GM19372 (cell line): ENCODE data around the gene ARMH1.

Experiments
- ATAC-seq: cut with Tn5 transposase; IDR thresholded peaks from one replicate; pipeline ENCODE4 v1.9.1; 2021; ENCODE audit warnings: mild to moderate bottlenecking, low read depth, moderate library complexity; ENCODE audit not compliant: unreplicated experiment

The ARMH1 gene

DNA sequence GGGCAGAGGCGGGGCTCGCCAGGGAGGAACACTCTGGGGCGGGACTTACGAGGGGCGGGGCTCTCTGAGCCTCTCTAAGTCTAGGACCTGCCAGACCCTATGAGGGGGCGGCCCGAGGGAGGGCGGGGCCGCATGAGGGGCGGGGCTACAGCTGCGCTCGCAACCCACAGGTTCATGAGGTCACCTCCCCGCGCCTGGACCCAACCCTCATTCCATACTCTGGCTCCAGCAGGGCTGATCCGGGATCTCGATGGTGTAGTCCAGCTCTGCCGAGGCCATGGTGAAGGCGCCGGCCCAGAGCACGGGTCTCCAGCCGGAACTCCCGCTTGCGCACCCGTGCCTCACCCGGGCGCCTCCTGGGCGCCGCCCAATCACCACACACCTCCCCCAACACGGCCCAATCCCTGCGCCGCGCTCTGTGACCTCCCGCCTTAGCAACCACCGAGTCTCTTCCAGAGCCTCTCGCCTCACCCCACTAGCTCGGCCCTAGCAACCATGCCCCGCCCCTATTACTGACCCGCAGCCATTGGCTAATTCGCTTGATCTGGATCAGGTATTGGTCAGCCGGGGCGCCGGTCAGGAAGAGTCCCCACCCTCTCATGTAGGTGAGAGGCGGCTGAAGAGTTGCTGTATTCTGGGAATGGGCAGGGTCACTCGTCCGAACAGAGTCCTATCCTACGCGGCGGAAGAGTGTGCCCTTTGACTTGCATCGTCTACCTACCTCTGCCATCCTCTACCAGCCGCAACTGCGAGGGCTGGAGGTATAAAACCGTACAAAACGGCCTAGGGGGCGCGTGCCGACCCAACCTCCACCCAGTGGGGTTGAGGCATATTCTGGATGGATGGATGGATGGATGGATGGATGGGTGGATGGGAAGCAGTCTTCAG is at the start of gene ARMH1, which contains the start of gene TMEM53:
ARMH1 (plus strand) TSS at position 602 of the 888 bp plus-strand sequence. CDS start 14,984 bp downstream, outside the sequence.
TMEM53 (minus strand) TSS at position 369 of the 888 bp plus-strand sequence; CDS start at position 279, 90 bp downstream.
- ATAC-seq = peak; percentile 89

DNA sequence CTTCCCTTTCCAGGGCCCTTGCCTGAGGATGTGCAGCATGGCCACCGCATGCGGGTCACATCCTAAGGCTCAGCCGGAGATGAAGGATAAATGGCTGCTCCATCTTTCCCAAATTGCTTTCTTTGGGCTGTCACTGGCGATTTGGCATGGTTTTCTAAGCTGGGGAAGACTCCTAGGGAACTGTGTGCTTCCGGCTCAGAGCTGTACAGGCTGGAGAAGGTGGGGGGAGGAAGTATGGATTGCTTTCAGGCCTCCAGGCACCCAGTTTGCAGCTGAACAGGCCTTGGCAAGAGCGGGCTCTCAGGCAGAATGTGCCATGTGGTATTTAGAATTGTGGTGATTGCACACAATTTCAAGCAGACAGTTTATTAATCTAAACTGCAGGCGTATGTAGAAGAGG is 49.2 kb upstream of the ARMH1 start:
- ATAC-seq = no peak

DNA sequence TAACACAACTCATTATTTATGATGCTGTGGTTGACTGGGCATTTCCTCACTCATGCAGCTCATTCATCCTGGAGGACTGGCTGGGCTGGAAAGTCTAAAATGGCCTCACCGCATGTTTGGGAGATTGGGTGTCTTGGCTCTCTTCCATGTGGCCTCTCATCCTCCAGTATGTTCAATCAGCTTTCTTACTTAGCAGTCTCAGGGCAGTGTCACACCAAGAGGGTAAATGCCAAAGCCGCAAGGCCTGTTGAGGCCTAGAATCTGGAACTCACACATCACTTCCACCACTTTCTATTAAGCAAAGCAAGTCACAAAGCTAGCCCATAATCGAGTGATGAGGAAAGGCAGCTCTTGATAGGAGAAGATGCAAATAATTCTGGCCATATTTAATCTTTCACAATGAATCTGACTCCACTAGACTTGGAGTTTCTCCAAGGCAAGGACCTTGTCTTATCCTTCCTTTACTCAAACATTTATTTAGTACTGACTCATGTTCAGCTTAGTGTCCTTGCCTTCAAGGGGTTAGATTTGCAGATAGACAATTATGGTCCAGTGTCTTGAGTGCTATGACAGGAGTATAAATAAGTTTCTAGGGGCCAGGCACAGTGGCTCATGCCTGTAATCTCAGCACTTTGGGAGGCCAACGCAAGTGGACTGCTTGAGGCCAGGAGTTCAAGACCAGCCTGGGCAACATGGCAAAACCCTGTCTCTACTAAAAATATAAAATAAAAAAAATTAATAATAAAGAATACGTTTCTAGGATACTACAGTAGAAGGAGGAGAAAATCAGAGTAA is 45.4 kb upstream of the ARMH1 start:
- no peak for ATAC-seq

DNA sequence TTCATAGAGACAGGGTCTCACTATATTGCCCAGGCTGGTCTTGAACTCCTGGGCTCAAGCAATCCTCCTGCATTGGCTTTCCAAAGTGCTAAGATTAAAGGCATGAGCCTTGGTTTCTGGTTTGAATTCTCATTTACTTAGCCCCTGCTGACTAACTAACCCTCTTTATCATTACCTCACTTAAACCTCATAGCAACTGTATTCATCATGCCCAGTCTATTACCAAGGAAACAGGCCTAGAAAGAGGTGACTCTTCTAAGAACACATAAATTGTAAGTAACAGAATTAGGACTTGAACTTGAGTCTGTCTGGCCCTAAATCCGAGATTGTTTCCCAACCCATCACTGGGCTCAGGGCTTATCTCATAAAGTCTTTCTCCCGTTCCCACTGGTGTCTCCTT is 44.4 kb upstream of the ARMH1 start:
- no peak for ATAC-seq

DNA sequence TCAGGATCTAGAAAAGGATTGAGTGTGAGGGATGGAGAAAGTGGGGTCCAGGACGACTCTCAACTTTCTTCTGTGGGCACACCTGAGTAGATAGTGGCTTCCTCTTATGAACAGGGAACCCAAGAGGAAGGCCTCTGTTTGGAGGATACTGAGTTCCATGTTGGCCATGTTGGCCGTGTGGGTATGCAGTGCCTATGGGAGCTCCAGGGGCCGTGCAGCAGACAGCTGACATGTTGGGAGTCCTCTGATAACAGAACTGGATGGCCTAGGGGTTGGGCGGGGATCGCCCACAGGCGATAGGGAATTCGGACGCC is 43.2 kb upstream of the ARMH1 start:
- peak; percentile 13 for ATAC-seq

DNA sequence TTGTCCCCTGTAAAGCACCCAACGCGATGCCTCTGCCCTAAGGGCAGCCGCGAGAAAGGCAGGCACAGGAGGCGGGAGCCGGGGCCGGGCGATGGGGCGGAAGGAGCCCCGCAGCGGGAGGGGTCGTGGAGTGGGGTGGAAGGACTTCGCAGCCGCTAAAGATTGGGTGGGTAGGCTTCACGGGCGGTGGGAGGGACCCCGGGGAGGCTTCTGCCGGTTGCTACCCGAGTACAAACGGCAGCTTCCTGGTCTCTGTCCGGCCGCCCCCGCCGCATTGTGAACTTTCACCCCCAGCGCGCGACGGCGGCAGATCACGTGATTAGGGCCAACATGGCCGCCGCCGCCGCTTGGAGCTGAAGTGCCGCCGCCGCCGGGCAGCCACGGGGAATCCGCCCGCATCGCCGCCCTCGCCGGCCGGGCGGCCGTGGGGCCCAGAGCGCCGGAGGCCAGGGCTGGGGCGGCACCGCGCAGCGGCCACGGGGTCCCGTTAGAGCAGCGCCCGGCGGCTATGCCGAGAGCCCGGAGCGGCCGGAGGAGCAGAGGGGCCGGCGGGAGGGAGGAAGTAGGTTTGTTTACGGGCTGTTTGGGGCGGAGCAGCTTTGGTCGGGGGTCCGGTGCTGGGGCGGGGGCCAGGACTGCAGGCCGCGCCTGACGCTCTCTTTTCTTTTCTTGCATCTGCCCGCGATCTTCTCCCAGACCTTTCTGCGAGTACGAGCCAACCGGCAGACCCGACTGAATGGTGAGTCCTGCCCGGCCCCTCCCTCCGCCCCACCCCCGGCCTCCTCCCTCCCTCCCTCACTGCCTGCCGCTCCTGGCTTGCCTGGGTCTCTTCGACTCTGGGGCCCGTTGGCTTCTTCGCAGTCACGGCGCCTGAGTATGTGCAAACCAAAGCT is 42.6 kb upstream of the ARMH1 start:
- peak; percentile 69 for ATAC-seq

DNA sequence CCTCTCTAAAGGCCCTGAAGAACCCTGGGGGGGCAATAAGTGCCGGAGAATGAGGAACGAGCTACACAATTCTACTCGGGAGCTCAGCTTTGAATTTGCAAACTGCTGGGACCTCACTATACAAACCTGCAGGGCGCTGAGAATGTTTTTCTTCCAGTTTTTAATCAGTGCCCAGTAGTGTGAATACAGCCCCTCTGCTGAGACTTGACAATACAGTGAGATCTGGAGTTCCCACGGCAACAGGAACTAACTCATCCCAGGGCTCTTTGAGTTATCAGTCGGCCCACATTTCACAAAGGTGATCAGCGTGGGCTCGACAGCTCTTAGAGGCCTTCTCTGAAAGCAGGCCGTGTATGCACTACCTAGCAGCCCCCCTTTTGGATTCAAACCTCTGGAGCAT is 41.9 kb upstream of the ARMH1 start:
- ATAC-seq = no peak

DNA sequence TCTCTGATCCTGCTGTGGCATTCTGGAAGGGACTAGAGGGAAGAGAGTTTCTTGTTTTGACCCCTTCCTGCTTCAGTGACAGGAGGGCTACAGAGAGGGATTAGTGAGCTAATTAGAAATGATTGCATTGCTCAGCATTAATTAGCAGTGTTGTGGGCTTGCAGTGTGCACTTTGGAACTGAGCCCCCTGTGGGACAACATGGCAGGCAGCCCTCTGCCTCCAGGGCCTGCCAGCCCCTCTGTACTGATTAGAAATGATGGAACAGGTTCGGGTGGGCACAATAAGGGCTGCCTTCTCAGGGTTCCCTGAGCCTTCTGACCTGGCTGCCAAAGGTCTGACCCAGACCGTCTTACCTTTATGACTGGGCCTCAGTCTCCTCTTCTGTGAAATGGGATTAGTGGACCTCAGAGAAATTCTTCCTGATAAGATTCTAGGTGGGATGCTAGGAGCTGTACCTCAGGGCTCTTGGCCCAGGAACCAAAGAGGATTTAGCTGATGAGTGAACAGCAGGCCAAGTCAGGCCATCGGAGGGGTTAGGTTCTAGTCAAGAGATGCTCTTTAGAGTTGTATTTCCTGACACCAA is 39.8 kb upstream of the ARMH1 start:
- ATAC-seq = no peak

DNA sequence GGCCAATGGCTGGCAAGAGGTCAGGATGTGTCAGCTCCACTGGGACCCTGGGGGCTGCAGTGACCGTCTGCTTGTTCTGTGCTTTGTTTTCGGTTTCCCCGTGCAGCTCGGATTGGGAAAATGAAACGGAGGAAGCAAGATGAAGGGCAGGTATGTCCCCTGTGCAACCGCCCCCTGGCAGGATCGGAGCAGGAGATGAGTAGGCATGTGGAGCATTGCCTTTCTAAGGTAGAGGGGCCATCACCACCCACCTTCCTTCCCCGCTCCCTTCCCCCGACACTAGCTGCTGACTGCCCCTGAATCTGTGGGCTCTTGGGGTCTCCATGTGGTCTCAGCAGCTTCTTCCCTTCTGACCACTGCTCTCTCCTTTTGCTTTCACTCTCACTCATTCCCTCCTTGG is 39.1 kb upstream of the ARMH1 start:
- no peak for ATAC-seq

DNA sequence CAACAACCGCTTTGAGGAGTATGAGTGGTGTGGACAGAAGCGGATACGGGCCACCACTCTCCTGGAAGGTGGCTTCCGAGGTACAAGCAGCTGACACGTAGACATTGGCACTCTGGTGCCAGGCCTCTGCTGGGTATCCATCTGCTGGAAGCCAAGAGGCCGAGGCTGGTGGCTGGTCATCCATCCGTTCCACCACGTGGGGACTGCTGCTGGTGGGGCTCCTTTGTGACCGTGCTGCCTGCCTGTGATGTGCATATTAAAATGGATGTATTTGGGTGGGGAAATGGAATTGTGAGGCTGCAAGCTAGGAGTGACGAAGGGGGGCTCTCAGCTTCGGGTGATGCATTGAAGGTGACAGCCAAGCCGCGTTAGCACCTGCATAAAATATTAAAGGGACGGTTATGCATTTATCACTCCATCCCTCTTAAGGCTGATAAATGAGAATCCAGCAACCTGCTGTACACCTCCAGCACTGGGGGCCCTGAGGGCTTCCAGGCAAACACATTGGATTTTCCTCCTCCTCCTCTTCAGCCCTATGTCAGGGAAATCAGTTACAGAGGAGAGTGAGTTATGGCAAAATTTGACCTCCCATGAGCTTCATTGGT is 38.3 kb upstream of the ARMH1 start:
- no peak for ATAC-seq

DNA sequence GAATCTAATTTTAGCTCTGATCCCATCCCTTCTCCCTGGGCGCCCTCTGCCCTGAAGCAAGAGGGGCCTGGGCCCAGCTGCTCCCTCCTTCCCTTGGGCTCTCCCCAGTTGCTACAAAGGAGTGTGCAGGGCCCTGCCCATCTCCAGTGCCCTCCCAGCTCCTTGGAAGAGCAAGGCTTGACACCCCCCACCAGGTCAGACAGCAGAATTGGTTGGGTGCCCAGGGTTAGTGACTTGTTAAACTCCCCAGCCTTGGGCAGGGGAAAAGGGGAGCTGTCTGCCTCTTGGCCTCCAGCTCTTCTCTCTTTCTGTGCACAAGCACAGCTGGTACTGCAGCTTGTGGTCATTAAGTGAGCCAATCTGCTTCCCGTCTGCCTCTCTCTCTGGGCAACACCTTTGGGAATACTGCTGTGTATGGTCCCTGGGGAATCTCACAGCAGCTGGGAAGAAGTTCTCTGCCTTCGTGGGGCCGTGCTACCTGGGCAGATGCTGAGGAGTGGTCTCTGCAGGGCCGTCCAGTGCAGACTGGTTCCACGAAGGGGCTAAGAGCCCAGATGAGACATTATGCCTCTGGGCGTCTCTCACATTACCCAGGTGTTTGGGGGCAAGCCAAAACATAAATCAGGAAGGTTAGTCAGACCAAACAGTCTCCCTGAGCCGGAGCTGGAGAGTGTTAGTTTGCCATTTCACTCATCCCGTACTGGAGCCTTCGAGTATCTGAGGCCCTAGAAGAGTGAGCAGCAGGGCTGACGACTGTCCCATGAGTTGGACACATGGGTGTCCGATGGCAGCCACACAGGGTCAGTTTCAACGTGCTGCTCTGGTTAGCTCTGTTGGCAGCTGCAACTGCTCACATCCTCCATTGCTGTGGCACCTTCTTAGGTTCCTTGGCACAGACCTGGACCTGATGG is 37.6 kb upstream of the ARMH1 start:
- no peak for ATAC-seq

DNA sequence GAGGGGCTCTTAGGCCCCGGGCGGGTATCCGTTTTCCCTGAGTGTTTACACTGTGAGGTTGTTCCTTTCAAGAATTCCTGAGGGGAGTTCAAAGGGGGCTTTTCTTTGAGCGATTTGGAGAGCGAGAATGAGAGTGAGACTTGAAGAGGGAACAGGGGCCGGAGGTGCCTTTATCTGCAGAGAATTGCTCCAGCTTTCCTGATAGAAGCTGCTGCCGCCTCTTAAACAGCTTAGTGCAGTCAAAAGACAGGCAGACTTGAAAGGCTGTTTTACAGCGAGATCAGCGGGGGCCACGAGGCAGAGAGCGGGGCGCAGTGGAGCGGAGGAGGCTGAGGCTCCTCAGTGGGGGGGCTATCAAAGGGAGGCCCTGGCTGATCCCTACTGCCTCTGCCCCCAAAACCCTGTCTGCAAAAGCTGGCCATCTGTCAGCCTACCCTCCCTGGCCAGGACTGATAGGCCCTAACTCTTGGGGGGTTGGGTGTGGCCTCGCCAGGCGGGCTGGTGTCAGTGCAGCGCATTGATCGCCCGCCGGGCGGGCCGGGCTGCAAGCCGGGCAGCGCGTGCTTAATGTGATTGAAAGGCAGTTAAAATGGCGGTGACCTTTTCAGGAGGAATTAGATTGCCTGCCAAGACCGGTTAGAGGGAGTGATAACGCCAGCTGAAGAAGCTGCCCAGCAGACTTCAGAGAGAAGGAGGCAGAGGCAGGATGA is 36.7 kb upstream of the ARMH1 start:
- ATAC-seq = no peak

DNA sequence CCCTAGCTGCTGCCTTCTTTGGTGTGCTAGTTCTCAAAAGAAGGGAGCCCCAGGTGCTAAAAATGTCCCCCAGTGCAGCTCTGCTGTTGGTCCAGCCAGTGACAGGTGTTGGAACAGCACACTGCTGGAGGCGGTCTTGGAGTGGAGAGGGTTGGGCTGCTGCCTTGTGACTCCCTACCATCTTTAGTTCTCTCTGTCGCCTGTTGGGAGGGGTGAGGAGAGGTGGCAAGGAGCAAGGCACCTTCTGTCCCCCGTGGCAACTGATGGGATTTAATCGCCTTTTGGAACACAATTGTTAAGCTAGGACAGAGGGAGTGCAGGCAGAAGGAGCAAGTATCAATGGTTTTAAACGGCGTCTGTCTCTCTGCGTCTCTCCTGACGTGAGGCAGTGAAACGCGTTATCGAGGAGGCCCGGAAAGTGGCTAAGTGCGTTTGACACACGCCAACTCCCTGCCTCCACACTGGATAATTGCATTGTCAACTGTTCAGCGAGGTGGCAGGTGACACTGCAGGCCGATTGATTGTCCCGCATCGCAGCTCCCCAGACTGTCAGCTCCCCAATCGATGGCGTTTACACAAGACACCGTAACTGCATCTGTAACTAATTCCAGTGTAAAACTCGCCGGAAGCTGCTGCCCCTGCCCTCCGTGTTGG is 34.2 kb upstream of the ARMH1 start:
- no peak for ATAC-seq

DNA sequence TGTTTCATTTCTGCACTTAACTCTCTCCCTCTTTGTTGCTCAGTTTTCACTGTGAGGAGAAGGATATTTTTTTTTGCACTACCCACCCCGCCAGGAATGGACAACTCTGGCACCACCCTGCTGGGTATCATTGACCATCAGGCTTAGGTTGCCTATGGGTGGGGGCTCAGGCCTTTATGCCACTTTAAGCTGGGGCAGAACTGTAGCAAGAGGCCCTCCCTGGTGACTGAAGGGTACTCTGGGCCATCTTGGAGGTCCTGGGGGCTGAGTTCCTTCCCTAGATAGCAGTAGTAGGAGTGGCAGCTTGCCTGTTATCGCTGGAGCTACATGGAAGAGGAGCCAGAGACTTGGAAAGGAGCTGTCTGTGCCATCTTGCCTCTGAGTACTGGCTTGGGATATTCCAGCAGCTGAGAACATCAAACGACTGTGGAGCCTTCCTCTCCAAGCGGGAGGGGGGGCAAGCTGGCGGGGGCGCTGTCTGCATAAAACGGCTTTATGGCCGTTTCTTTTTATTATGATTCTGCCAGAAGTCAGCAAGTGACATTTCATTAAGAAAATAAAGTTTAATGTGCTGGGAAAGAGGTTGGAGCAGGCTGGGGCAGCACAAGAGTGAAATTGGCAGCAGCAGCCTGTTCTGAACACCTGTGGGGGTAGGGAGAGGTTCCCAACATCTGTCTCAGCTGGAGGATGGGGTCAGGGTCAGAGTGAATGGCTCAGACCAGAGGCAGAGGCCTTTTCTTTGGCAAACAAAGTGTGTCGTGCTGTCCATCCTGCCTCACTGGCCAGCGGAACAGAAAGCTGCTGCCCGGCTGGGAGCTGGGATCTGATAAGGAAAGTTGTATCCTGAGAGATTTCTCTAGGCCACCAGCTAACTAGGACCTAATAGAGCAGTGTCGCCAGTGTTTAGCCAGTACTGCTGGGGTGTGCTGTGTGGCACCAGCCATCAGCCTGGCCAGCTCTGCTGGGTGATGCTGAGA is 33.1 kb upstream of the ARMH1 start:
- no peak for ATAC-seq

DNA sequence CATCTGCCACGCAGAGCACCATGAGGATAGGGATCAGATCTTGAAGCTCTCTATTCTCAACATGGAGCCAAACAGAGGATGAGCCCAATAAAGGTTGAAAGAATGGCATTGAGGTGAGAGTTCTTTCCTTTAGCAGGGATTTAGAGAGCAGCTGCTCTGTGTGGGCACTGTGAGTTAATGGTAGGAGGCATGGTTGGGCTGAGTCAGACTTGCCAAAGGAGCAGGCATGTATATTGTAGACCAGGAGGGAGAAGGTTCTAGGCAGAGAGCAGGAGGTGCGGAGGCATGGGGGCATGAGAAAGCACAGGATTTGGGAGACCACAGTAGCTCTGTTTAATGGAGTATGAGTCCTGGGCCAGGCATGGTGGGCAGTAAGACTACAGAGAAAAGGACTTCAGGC is 32.3 kb upstream of the ARMH1 start:
- ATAC-seq = no peak

DNA sequence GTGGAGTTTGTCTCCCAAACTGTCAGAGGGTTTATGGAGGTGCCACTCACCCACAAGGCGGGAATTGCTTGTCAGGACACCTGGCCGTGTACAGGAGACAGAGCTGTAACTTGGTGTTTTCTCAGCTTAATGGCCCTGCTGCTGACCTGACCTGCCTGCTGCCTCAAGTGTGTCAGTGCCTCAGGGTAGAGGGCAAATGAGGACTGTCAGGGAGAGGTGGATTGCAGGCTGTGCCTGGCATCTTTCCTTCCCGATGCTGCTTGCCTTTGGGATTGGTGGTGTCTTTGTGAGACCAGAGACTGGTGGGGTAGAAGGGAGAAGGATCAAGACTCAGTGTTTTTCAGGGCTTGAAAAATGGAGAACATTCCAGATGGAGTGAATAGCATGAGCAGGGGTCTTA is 31.6 kb upstream of the ARMH1 start:
- no peak for ATAC-seq
